ENCODE measurements around the gene MPL.

The MPL gene

GRCh38 chr1:43306688-43307457, 30.7 kb upstream of the MPL start:
- DNase-seq = no peak

GRCh38 chr1:43307458-43308158, 30.0 kb upstream of the MPL start:
- no peak for DNase-seq

- no peak for DNase-seq
Measured at GRCh38 chr1:43308635-43309404, 28.8 kb upstream of the MPL start.

GRCh38 chr1:43309405-43310025, 28.1 kb upstream of the MPL start:
- no peak for DNase-seq

GRCh38 chr1:43311521-43311920, 26.1 kb upstream of the MPL start:
- no peak for DNase-seq

GRCh38 chr1:43312212-43312623, 25.4 kb upstream of the MPL start:
- no peak for DNase-seq

GRCh38 chr1:43312663-43313515, 24.7 kb upstream of the MPL start:
- no peak for DNase-seq

- no peak for DNase-seq
Measured at GRCh38 chr1:43313771-43314170, 23.8 kb upstream of the MPL start.

GRCh38 chr1:43314233-43314632, 23.4 kb upstream of the MPL start:
- no peak for DNase-seq

- DNase-seq = no peak
Measured at GRCh38 chr1:43315481-43315880, 22.1 kb upstream of the MPL start.

GRCh38 chr1:43315963-43316737, 21.5 kb upstream of the MPL start:
- DNase-seq = no peak

GRCh38 chr1:43316738-43317520, 20.7 kb upstream of the MPL start:
- no peak for DNase-seq

- DNase-seq = no peak
Measured at GRCh38 chr1:43317817-43318471, 19.7 kb upstream of the MPL start.

GRCh38 chr1:43318831-43319230, 18.8 kb upstream of the MPL start:
- no peak for DNase-seq

- DNase-seq = no peak
Measured at GRCh38 chr1:43319288-43319687, 18.3 kb upstream of the MPL start.

- DNase-seq = no peak
Measured at GRCh38 chr1:43319766-43320165, 17.9 kb upstream of the MPL start.

GRCh38 chr1:43321331-43321891, 16.2 kb upstream of the MPL start:
- DNase-seq = no peak

- DNase-seq = no peak
Measured at GRCh38 chr1:43322506-43322905, 15.1 kb upstream of the MPL start.

- DNase-seq = no peak
Measured at GRCh38 chr1:43324810-43325209, 12.8 kb upstream of the MPL start.

- DNase-seq = no peak
Measured at GRCh38 chr1:43325381-43325780, 12.2 kb upstream of the MPL start.

Measured in stimulated activated CD4-positive, alpha-beta T cell treated with anti-CD3 and anti-CD28 coated beads, Interleukin-4, amount 100 ng/mL, for 24 hours (primary cell).